DOHH2 (cell line): ENCODE data around the gene NAE1.

Experiments
- H3F3A ChIP-seq: fragments of 200-600 bp; sonication (generic), shearing (Covaris generic); 2 replicates; pipeline ENCODE4 v1.6.0; 2016; ENCODE audit warnings: antibody characterized with exemption, mild to moderate bottlenecking; ENCODE audit not compliant: control insufficient read depth, insufficient read depth
- H3K27ac ChIP-seq: fragments of 200-600 bp; sonication (generic); 2 replicates; pipeline ENCODE4 v1.5.1; 2014; ENCODE audit warnings: low read depth, mild to moderate bottlenecking, low read length, moderate library complexity
- H3K27me3 ChIP-seq: fragments of 200-600 bp; sonication (generic); 2 replicates; pipeline ENCODE4 v1.6.1; 2014; ENCODE audit warnings: mild to moderate bottlenecking, low read length, mixed read lengths; ENCODE audit not compliant: control insufficient read depth
- H3K36me3 ChIP-seq: fragments of 200-600 bp; sonication (generic); 2 replicates; pipeline ENCODE4 v1.6.1; 2014; ENCODE audit warnings: mild to moderate bottlenecking, low read length, moderate library complexity, mixed read lengths; ENCODE audit not compliant: control insufficient read depth
- H3K4me1 ChIP-seq: fragments of 200-600 bp; sonication (generic); 2 replicates; pipeline ENCODE4 v1.6.1; 2014; ENCODE audit warnings: mild to moderate bottlenecking, low read length, mixed read lengths; ENCODE audit not compliant: control insufficient read depth
- H3K4me2 ChIP-seq: fragments of 200-600 bp; sonication (generic); 2 replicates; pipeline ENCODE4 v1.6.0; 2014; ENCODE audit warnings: mild to moderate bottlenecking, low read length, moderate library complexity
- H3K4me3 ChIP-seq: fragments of 200-600 bp; sonication (generic); 2 replicates; pipeline ENCODE4 v1.5.1; 2014; ENCODE audit warnings: mild to moderate bottlenecking, low read length, mixed read lengths
- H3K79me2 ChIP-seq: fragments of 200-600 bp; sonication (generic); 2 replicates; pipeline ENCODE4 v1.6.1; 2014; ENCODE audit warnings: mild to moderate bottlenecking, low read length, mixed read lengths; ENCODE audit not compliant: control insufficient read depth
- H3K9me2 ChIP-seq: fragments of 200-600 bp; sonication (generic); replicated peaks from 2 replicates; pipeline ENCODE4 v1.6.1; 2014; ENCODE audit warnings: mild to moderate bottlenecking, low read length, mixed read lengths; ENCODE audit not compliant: control insufficient read depth
- H3K9me3 ChIP-seq: fragments of 200-600 bp; sonication (generic); 2 replicates; pipeline ENCODE4 v1.6.1; 2014; ENCODE audit warnings: antibody characterized with exemption, low read length, mixed read lengths; ENCODE audit not compliant: control insufficient read depth, insufficient read depth
- H4K20me1 ChIP-seq: fragments of 200-600 bp; sonication (generic); 2 replicates; pipeline ENCODE4 v1.6.0; 2014; ENCODE audit warnings: low read depth, mild to moderate bottlenecking, antibody characterized with exemption, low read length, moderate library complexity; ENCODE audit not compliant: control insufficient read depth, insufficient read depth
- CTCF ChIP-seq: fragments of 200-600 bp; sonication (generic); IDR thresholded peaks from one replicate; pipeline ENCODE4 v1.5.1; 2014; ENCODE audit warnings: antibody characterized with exemption, mild to moderate bottlenecking, low read depth, low read length; ENCODE audit not compliant: poor library complexity, severe bottlenecking
- EZH2phosphoT487 ChIP-seq: fragments of 200-600 bp; sonication (generic); IDR thresholded peaks from 2 replicates; pipeline ENCODE4 v1.6.1; 2017; ENCODE audit warnings: borderline replicate concordance, mild to moderate bottlenecking, antibody characterized with exemption, low read length, moderate library complexity, mixed read lengths

NAE1 gene

GRCh38 chr16:66853261-66854139, 22.7 kb upstream of the NAE1 start:
- Histone ChIP-seq H3K9me3 (no peaks in the 10 kb centered on the region), H3K27me3 (no peaks in the 10 kb centered on the region), H3K4me1 (peaks cover 7% of the 10 kb centered on the region), H3K4me2 (no peak overlapping the region), H3K36me3 (no peaks in the 10 kb centered on the region), H3F3A (no peaks in the 10 kb centered on the region), H3K9me2 (no peaks in the 10 kb centered on the region), H3K27ac (no peak overlapping the region), H4K20me1 (no peaks in the 10 kb centered on the region), H3K79me2 (no peaks in the 10 kb centered on the region), H3K4me3 (no peak overlapping the region)
- no peak for TF ChIP-seq CTCF
- TF ChIP-seq EZH2phosphoT487, result no peak

GRCh38 chr16:66851166-66851964, 20.6 kb upstream of the NAE1 start:
- TF ChIP-seq CTCF, result no peak
- no peak for TF ChIP-seq EZH2phosphoT487
- H3K79me2 ChIP-seq, result no peaks in the 10 kb centered on the region
- no peaks in the 10 kb centered on the region for H3F3A ChIP-seq
- H3K4me2 ChIP-seq, result no peak overlapping the region
- H3K9me3 ChIP-seq, result no peaks in the 10 kb centered on the region
- H3K27me3 ChIP-seq, result peaks cover 13% of the 10 kb centered on the region
- H3K27ac ChIP-seq, result no peak overlapping the region
- H3K36me3 ChIP-seq, result no peaks in the 10 kb centered on the region
- no peak overlapping the region for H3K4me3 ChIP-seq
- H3K4me1 ChIP-seq, result no peaks in the 10 kb centered on the region; the same call in 1 of the 2 replicates
- H4K20me1 ChIP-seq, result 0 out of 2 replicates have a peak, but pooled peaks cover 1% of the 10 kb centered on the region
- no peaks in the 10 kb centered on the region for H3K9me2 ChIP-seq

GRCh38 chr16:66850115-66850815, 19.5 kb upstream of the NAE1 start:
- no peak overlapping the region for H3K27ac ChIP-seq
- peaks cover 8% of the 10 kb centered on the region for H3K4me1 ChIP-seq
- no peaks in the 10 kb centered on the region for H3K9me2 ChIP-seq
- peaks cover 24% of the 10 kb centered on the region for H3K27me3 ChIP-seq
- H3F3A ChIP-seq, result no peaks in the 10 kb centered on the region
- no peaks in the 10 kb centered on the region for H3K79me2 ChIP-seq
- no peak for TF ChIP-seq CTCF
- TF ChIP-seq EZH2phosphoT487, result no peak
- H3K9me3 ChIP-seq, result no peaks in the 10 kb centered on the region
- H3K36me3 ChIP-seq, result no peaks in the 10 kb centered on the region
- H3K4me3 ChIP-seq, result no peak overlapping the region
- H3K4me2 ChIP-seq, result no peak overlapping the region
- 0 out of 2 replicates have a peak, but pooled peaks cover 4% of the 10 kb centered on the region for H4K20me1 ChIP-seq
